Epidermal melanocyte (primary cell): ENCODE results near the gene RFX5.
"Not testable (repeated sequence)": the region's sequence is repeated elsewhere in the genome, so short reads cannot be mapped to it uniquely, and the experiment has no call there.

ENCODE experiments used
- DNase-seq: peaks from one replicate; pipeline ENCODE4 v3.0.0; 2011; ENCODE audit warnings: low spot score; ENCODE audit not compliant: insufficient read length

The RFX5 gene

GRCh38 chr1:151362308-151363155 lies 15.5 kb upstream of the RFX5 start:
- no peak for DNase-seq

- DNase-seq = no peak
Observed at GRCh38 chr1:151361883-151362282, 14.8 kb upstream of the RFX5 start.

GRCh38 chr1:151356696-151357095 lies 9.6 kb upstream of the RFX5 start:
- no peak for DNase-seq

- no peak for DNase-seq
Observed at GRCh38 chr1:151352021-151352718, 5.1 kb upstream of the RFX5 start.

GRCh38 chr1:151350323-151350722 lies 3.3 kb upstream of the RFX5 start:
- DNase-seq = not testable (repeated sequence)

DNA sequence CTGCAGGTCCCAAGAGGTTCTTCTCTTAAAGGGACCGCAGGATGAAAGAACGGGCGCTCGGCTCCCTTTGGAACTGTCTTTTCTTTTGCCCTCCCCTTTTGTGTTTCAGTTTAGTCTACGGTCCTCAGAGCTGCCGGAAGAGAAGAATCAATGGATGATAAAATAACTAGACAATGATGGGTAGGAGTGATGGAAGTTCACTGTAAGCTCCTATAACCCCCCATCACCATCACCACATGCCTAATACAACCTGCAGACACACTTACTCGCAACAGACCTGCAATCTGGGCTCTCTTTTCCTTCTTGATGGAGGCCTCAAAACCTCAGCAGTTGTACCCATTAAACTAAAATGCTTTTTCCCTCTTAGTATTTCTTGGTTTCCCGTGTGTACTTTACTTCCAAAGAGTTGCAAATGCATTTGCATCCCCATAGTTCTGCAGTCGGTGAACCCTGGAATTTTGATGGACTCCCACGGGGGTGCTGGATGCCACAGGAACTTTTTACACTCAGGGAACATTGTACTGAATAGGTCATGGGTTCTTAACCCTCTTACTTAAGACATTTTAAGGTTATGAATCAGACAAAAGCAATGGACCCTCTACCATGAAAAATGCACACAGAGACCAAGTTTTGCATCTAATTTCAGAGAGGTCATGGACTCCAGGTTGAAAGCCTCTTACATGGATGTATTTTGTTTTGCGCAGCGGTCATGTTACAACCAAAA lies 633 bp upstream of the RFX5 start:
- DNase-seq = no peak

DNA sequence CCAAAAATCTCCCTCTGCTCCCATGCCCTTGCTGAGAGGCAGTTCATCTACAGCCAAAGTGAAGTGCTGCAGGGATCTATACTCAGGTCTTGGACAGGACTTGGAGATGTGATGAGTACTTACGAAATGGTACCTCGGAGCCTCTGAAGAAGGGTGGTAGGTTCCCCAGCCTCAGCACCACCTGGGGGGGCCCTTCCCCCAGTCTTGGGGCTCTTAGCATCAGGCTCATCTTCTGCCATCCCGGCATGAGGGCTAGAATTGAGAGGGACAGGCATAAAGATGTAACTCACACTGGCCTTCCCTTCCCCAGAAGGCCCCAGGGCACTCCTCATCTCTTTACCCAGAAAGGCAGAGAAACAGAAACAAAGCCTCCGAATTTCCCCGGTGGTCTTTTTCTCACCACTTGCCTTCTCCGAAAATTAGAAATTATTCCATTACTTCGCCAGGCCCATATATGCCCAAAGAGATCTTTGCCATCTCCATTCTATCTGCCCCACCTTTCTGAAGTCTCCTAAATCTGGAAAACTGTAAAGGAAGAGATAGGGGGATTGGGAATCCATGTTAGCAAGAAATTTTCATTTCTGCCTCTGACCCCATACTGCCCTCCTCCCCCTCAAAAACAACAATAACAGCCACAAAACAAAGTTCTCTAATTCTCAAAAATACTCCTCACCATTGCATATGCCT lies 827 bp downstream of the RFX5 start:
- DNase-seq = no peak

GRCh38 chr1:151344291-151344690 lies 2.8 kb downstream of the RFX5 start:
- no peak for DNase-seq

DNA sequence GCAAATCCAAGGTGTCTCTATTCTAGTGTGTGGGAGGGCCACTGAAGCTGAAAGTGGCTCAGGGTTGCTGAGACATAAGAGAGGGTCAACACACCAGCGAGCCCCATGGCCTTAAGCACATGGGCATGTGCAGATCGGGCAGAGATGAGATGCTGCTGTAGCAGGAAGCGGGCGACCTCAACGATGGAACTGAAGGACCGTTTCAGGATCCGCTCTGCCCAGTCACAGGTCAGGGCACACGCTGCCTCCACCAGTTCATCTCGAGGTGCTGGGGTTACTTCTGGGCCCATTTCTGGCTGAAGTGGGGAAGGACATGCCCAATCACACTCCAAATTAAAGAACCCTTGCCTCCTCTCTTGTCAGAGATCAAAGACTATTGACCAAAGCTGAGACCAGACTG lies 3.5 kb downstream of the RFX5 start:
- no peak for DNase-seq

GRCh38 chr1:151342569-151342968 lies 4.5 kb downstream of the RFX5 start:
- no peak for DNase-seq

DNA sequence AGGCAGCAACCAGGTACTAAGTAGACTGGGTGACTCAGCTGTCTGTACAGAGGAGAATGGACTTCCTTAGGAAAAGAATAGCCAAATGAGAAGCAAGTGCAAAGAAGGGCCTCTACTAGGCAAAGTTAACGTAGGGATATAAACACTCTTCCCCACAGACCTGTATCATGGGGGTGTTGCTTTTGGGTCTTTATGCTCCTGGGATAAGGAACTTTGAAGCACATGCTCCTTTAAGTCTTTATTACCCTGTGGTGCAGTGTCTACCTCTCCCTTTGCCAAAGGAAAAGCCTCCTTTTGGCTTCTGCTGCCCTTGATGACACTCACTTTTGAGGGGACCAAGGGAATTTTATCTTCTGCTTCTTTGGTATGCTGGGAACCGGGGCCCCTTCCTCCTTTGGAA lies 5.0 kb downstream of the RFX5 start:
- no peak for DNase-seq

- peak; percentile 52 for DNase-seq
Observed at GRCh38 chr1:151340870-151341754, 5.9 kb downstream of the RFX5 start.

GRCh38 chr1:151336556-151336955 lies 10.5 kb downstream of the RFX5 start:
- no peak for DNase-seq

DNA sequence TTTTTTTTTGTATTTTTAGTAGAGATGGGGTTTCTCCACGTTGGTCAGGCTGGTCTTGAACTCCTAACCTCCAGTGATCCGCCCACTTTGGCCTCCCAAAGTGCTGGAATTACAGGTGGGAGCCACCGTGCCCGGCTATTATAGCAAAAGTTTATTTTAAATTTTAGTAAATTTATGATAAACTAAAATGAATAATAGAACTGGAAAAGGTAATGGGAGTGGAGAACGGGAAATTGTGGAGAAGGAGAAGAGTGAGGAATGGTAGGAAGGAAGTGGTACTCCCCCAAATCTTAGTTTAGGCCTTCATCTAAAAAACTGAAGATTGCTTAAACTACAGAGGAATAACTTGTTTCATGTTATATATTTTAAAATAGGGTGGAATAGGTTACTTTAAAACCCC lies 12.2 kb downstream of the RFX5 start:
- DNase-seq = no peak

GRCh38 chr1:151327903-151328674 lies 19.0 kb downstream of the RFX5 start:
- DNase-seq = no peak

DNA sequence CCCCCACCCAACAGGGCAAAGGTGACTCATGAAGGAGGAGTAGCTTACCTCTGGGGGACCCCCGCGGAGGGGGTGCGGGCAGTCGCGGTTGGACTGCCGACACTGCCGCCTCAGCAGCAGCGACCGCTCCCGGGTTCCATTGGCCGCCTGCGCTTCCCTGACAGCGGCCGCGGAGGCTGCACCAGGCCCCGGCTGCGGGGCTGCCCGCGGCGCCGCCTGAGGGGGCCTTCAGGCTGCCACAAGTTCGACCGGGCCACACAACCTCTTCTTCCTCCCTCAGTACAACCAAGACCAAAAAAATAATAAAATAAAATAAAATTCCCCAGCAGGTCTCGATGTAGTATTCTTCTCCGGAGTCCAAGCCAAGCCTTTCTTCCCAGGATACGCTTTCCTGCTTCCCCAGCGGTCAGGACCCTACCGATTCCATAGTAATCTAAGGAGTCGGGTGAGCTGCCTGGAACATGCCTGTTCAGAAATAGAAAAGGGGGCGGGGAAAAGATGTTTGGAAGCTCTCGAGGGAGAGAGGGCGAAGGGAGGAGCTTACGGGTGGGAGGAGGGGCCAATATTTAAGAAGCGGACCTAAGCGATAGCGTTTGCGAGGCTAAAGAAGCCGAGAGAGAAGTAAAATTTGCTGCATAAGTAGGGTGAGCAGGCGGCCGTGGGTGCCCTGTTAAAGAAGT lies 19.7 kb downstream of the RFX5 start, which contains the start of gene PI4KB:
TSS of gene PI4KB (minus strand) at position 194 of the 680 bp plus-strand sequence. CDS start 10,935 bp downstream, outside the sequence.
- DNase-seq = peak; percentile 98

GRCh38 chr1:151326619-151327222 lies 20.3 kb downstream of the RFX5 start:
- DNase-seq = peak; percentile 74

DNA sequence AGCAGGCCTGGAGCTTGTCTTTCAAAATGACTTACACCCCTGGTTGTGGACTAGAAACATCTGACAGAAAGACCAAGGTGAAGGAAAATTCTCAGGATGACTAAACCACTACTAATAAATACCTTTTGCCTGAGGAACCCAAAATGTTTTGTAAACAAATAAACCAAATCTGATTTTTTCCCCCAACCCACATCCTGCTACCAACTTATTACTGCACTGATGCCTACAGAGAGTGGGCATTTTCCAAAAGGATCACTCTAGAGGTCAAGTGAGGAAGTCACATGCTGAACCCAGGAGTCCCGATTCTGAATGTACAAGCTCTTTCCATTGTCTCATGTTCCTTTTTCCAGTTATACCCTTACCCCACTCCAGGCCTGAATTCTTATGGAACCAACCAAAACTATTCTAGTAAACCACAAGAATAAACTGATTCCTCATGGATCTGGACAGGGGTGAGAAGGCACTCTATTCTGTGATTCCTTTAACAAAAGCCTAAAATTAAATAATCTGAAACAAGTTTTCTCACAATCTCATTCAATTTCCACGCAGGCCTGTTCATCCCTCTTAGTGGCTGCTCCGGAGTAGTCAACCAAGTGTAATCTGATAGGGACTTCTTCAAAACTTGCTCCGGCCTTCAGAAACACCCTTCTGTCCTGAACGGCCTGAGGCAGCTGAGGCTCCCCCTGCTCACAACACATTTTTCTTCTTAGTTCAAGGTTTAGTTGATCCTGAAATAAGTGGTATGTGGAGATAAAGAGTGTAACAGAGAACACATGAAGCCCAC lies 21.2 kb downstream of the RFX5 start:
- no peak for DNase-seq
